Neural cell (in vitro differentiated cells): ENCODE results near the gene CHIA. TPM values are rescaled to one million over a fixed set of nuclear protein-coding genes. Genes with fewer than 3 reads are reported as not detected.

ENCODE experiments used
- H2AFZ ChIP-seq: fragments of 200-600, 300-800 bp; sonication (generic), shearing (Covaris generic); 2 replicates; pipeline ENCODE4 v1.6.0; 2014; ENCODE audit warnings: low read depth, mild to moderate bottlenecking, antibody characterized with exemption, low read length, moderate library complexity
- H3F3A ChIP-seq: fragments of 200-600 bp; shearing (Covaris generic); 2 replicates; pipeline ENCODE4 v1.6.1; 2016; ENCODE audit warnings: mild to moderate bottlenecking, moderate library complexity, mixed read lengths, antibody characterized with exemption, low read length; ENCODE audit not compliant: insufficient read depth, poor library complexity, severe bottlenecking
- H3K27ac ChIP-seq: fragments of 200-600, 300-800 bp; sonication (generic), shearing (Covaris generic); 2 replicates; pipeline ENCODE4 v1.5.1; 2014; ENCODE audit warnings: mild to moderate bottlenecking, low read length, moderate library complexity
- H3K27me3 ChIP-seq: fragments of 300-800, 200-600 bp; sonication (generic), shearing (Covaris generic); 2 replicates; pipeline ENCODE4 v1.6.0; 2014; ENCODE audit warnings: mild to moderate bottlenecking, low read depth, low read length, moderate library complexity; ENCODE audit not compliant: insufficient read depth
- H3K36me3 ChIP-seq: fragments of 300-800, 200-600 bp; sonication (generic), shearing (Covaris generic); 2 replicates; pipeline ENCODE4 v1.5.1; 2014; ENCODE audit warnings: mild to moderate bottlenecking, antibody characterized with exemption, low read length, moderate library complexity; ENCODE audit not compliant: insufficient read depth
- H3K4me2 ChIP-seq: fragments of 300-800, 200-600 bp; sonication (generic), shearing (Covaris generic); 2 replicates; pipeline ENCODE4 v1.6.0; 2014; ENCODE audit warnings: mild to moderate bottlenecking, low read length
- H3K4me3 ChIP-seq: fragments of 300-800, 200-600 bp; sonication (generic), shearing (Covaris generic); 2 replicates; pipeline ENCODE4 v1.5.1; 2014; ENCODE audit warnings: mild to moderate bottlenecking, low read length, moderate library complexity
- H3K79me2 ChIP-seq: fragments of 200-600 bp; shearing (Covaris generic); replicated peaks from 2 replicates; pipeline ENCODE4 v1.6.0; 2014; ENCODE audit warnings: mild to moderate bottlenecking, low read length, moderate library complexity; ENCODE audit not compliant: insufficient read depth
- H3K9ac ChIP-seq: fragments of 300-800, 200-600 bp; sonication (generic), shearing (Covaris generic); 2 replicates; pipeline ENCODE4 v1.6.1; 2016; ENCODE audit warnings: mild to moderate bottlenecking, low read length, mixed read lengths
- H3K9me2 ChIP-seq: fragments of 200-600 bp; shearing (Covaris generic); 2 replicates; pipeline ENCODE4 v1.6.1; 2016; ENCODE audit warnings: mild to moderate bottlenecking, low read length, mixed read lengths; ENCODE audit not compliant: insufficient read depth
- H3K9me3 ChIP-seq: fragments of 200-600, 300-800 bp; sonication (generic), shearing (Covaris generic); 2 replicates; pipeline ENCODE4 v1.6.1; 2016; ENCODE audit warnings: mild to moderate bottlenecking, mixed run types, low read length, moderate library complexity, mixed read lengths
- H4K20me1 ChIP-seq: fragments of 200-600 bp; shearing (Covaris generic); 2 replicates; pipeline ENCODE4 v1.6.1; 2016; ENCODE audit warnings: mild to moderate bottlenecking, mixed run types; ENCODE audit not compliant: insufficient read depth
- EP300 ChIP-seq: fragments of 450-650 bp; conservative IDR thresholded peaks from 2 replicates; pipeline ENCODE4 v1.6.1; 2014; ENCODE audit warnings: antibody characterized with exemption, mild to moderate bottlenecking, moderate library complexity; ENCODE audit not compliant: poor library complexity, severe bottlenecking
- EZH2 ChIP-seq: fragments of 200-600, 300-800 bp; shearing (Covaris generic), sonication (generic); IDR thresholded peaks from 2 replicates; pipeline ENCODE4 v1.6.1; 2014; ENCODE audit warnings: antibody characterized with exemption, low read length, borderline replicate concordance, mild to moderate bottlenecking; ENCODE audit not compliant: insufficient read depth, poor library complexity, severe bottlenecking
- MXI1 ChIP-seq: fragments of 450-650 bp; conservative IDR thresholded peaks from 2 replicates; pipeline ENCODE4 v1.6.1; 2014; ENCODE audit warnings: antibody characterized with exemption, mild to moderate bottlenecking; ENCODE audit not compliant: poor library complexity, severe bottlenecking
- POLR2AphosphoS5 ChIP-seq: IDR thresholded peaks from 2 replicates; pipeline ENCODE4 v1.6.1; 2012
- RAD21 ChIP-seq: fragments of 450-650 bp; conservative IDR thresholded peaks from 2 replicates; pipeline ENCODE4 v1.6.1; 2014; ENCODE audit warnings: antibody characterized with exemption, mild to moderate bottlenecking, moderate library complexity
- SMC3 ChIP-seq: fragments of 450-650 bp; conservative IDR thresholded peaks from 2 replicates; pipeline ENCODE4 v1.6.1; 2014; ENCODE audit warnings: antibody characterized with exemption, mild to moderate bottlenecking, moderate library complexity; ENCODE audit not compliant: poor library complexity
- TAF1 ChIP-seq: IDR thresholded peaks from 2 replicates; pipeline ENCODE4 v1.6.1; 2012; ENCODE audit warnings: low read depth
- polyA plus RNA-seq: library from polyadenylated mRNA; depleted of rRNA; stranded (reverse); fragments of >200 nt; gene quantifications from 2 replicates; pipeline ENCODE4 v1.2.3, GENCODE V29; 2014
- TF ChIP-seq, protein P1 (sequence below): fragments of 450-650 bp; IDR thresholded peaks from 2 replicates; pipeline ENCODE4 v1.5.1; 2014; ENCODE audit warnings: antibody characterized with exemption, mild to moderate bottlenecking, moderate library complexity; ENCODE audit not compliant: poor library complexity, severe bottlenecking
- TF ChIP-seq, protein P2 (sequence below): IDR thresholded peaks from 2 replicates; pipeline ENCODE4 v1.6.1; 2012; ENCODE audit warnings: borderline replicate concordance

The CHIA gene
- polyA plus RNA-seq, 1 donor from 2014 or later, result not detected

GRCh38 chr1:111354584-111354983 lies 63.9 kb downstream of the CHIA start:
- Histone ChIP-seq H3K27me3 (no peaks in the 10 kb centered on the region), H2AFZ (no peak overlapping the region), H3K4me3 (no peak overlapping the region), H3K9me3 (no peaks in the 10 kb centered on the region), H3K36me3 (no peaks in the 10 kb centered on the region), H3F3A (no peaks in the 10 kb centered on the region), H3K27ac (no peak overlapping the region), H4K20me1 (no peaks in the 10 kb centered on the region), H3K9me2 (no peaks in the 10 kb centered on the region), H3K9ac (no peak overlapping the region), H3K4me2 (no peak overlapping the region), H3K79me2 (no peaks in the 10 kb centered on the region)
- TF ChIP-seq POLR2AphosphoS5 (no peak), RAD21 (no peak), EZH2 (no peak), TAF1 (no peak), SMC3 (no peak), EP300 (no peak), MXI1 (no peak)
- TF ChIP-seq, protein P1, sequence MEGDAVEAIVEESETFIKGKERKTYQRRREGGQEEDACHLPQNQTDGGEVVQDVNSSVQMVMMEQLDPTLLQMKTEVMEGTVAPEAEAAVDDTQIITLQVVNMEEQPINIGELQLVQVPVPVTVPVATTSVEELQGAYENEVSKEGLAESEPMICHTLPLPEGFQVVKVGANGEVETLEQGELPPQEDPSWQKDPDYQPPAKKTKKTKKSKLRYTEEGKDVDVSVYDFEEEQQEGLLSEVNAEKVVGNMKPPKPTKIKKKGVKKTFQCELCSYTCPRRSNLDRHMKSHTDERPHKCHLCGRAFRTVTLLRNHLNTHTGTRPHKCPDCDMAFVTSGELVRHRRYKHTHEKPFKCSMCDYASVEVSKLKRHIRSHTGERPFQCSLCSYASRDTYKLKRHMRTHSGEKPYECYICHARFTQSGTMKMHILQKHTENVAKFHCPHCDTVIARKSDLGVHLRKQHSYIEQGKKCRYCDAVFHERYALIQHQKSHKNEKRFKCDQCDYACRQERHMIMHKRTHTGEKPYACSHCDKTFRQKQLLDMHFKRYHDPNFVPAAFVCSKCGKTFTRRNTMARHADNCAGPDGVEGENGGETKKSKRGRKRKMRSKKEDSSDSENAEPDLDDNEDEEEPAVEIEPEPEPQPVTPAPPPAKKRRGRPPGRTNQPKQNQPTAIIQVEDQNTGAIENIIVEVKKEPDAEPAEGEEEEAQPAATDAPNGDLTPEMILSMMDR, result no peak
- TF ChIP-seq, protein P2, sequence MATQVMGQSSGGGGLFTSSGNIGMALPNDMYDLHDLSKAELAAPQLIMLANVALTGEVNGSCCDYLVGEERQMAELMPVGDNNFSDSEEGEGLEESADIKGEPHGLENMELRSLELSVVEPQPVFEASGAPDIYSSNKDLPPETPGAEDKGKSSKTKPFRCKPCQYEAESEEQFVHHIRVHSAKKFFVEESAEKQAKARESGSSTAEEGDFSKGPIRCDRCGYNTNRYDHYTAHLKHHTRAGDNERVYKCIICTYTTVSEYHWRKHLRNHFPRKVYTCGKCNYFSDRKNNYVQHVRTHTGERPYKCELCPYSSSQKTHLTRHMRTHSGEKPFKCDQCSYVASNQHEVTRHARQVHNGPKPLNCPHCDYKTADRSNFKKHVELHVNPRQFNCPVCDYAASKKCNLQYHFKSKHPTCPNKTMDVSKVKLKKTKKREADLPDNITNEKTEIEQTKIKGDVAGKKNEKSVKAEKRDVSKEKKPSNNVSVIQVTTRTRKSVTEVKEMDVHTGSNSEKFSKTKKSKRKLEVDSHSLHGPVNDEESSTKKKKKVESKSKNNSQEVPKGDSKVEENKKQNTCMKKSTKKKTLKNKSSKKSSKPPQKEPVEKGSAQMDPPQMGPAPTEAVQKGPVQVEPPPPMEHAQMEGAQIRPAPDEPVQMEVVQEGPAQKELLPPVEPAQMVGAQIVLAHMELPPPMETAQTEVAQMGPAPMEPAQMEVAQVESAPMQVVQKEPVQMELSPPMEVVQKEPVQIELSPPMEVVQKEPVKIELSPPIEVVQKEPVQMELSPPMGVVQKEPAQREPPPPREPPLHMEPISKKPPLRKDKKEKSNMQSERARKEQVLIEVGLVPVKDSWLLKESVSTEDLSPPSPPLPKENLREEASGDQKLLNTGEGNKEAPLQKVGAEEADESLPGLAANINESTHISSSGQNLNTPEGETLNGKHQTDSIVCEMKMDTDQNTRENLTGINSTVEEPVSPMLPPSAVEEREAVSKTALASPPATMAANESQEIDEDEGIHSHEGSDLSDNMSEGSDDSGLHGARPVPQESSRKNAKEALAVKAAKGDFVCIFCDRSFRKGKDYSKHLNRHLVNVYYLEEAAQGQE, result no peak

GRCh38 chr1:111358964-111359363 lies 68.3 kb downstream of the CHIA start:
- no peak overlapping the region for H3K9ac ChIP-seq
- H3K36me3 ChIP-seq, result no peaks in the 10 kb centered on the region
- H3K9me2 ChIP-seq, result no peaks in the 10 kb centered on the region
- H4K20me1 ChIP-seq, result no peaks in the 10 kb centered on the region
- H3K79me2 ChIP-seq, result no peaks in the 10 kb centered on the region
- H3F3A ChIP-seq, result no peaks in the 10 kb centered on the region
- no peaks in the 10 kb centered on the region for H3K9me3 ChIP-seq
- no peak overlapping the region for H2AFZ ChIP-seq
- H3K4me2 ChIP-seq, result no peak overlapping the region
- TF ChIP-seq RAD21 (no peak), TAF1 (no peak)
- no peak overlapping the region for H3K4me3 ChIP-seq
- H3K27ac ChIP-seq, result no peak overlapping the region
- H3K27me3 ChIP-seq, result no peaks in the 10 kb centered on the region

- no peak overlapping the region for H3K9ac ChIP-seq
- TF ChIP-seq RAD21, result no peak
- no peak for TF ChIP-seq SMC3
- TF ChIP-seq, protein P1, result no peak
- TF ChIP-seq MXI1, result no peak
- no peak for TF ChIP-seq EZH2
- TF ChIP-seq EP300, result no peak
- no peak for TF ChIP-seq TAF1
- TF ChIP-seq, protein P2, result no peak
- TF ChIP-seq POLR2AphosphoS5, result no peak
- no peaks in the 10 kb centered on the region for H3F3A ChIP-seq
- H3K4me3 ChIP-seq, result no peak overlapping the region
- H3K27ac ChIP-seq, result no peak overlapping the region
- H3K9me3 ChIP-seq, result no peaks in the 10 kb centered on the region
- no peaks in the 10 kb centered on the region for H4K20me1 ChIP-seq
- no peaks in the 10 kb centered on the region for H3K36me3 ChIP-seq
- no peaks in the 10 kb centered on the region for H3K9me2 ChIP-seq
- no peak overlapping the region for H3K4me2 ChIP-seq
- no peaks in the 10 kb centered on the region for H3K27me3 ChIP-seq
- no peaks in the 10 kb centered on the region for H3K79me2 ChIP-seq
- H2AFZ ChIP-seq, result no peak overlapping the region
These were observed 68.7 kb downstream of the CHIA start for GRCh38 chr1:111359376-111359775.
